ENCODE data around the gene KIF24. TPM values are rescaled to one million over a fixed set of nuclear protein-coding genes. Genes with fewer than 3 reads are reported as not detected.
A peak's percentile ranks its signal among the peaks of the same experiment; 100 is the strongest.
"Not testable (repeated sequence)": the region's sequence is repeated elsewhere in the genome, so short reads cannot be mapped to it uniquely, and the experiment has no call there.

The KIF24 gene
- total RNA-seq, 5 donors from 2014 or later (not counting 1 experiment from before 2014, with no cell fraction given) = 0.15 to 0.41 (median 0.23) TPM

GRCh38 chr9:34365282-34365681, 36.2 kb upstream of the KIF24 start:
- DNase-seq = no peak
- H3K9me3 Mint-ChIP-seq = peaks cover 0 to 3% (median 0%) of the 10 kb centered on the region in 3 donors
- no peak overlapping the region for H3K27ac ChIP-seq (ENCODE audit: low read length)
- peaks cover 22% of the 10 kb centered on the region for H3K36me3 Mint-ChIP-seq
- POLR2A ChIA-PET = no interaction called here
- peaks cover 13 to 18% (median 14%) of the 10 kb centered on the region in 3 donors for H3K4me1 Mint-ChIP-seq
- no peak overlapping the region for H3K4me3 Mint-ChIP-seq
- no peak overlapping the region for H3K27ac Mint-ChIP-seq
- H3K9me3 ChIP-seq = no peaks in the 10 kb centered on the region
- H3K27me3 Mint-ChIP-seq = no peaks in the 10 kb centered on the region
- WGBS (ENCODE audit: insufficient coverage) = no CpG with 5 or more reads among the region's 2 CpGs
- CTCF ChIA-PET = interaction anchor here in 1 of 2 donors (0.6 kb wide), 1 partner anchor 1689 kb away, joined by 5 read pairs; no protein-coding TSS in a partner anchor
- no peaks in the 10 kb centered on the region for H3K36me3 ChIP-seq (ENCODE audit: control insufficient read depth in 2 of 2, extremely low read depth in 1 of 2, insufficient read depth in 1 of 2, low read length in 1 of 2)
- H3K27me3 ChIP-seq (replicated peaks in 1 of 2; ENCODE audit: control insufficient read depth in 2 of 2, extremely low read depth in 1 of 2, insufficient read depth in 2 of 2, low read length in 1 of 2) = no peaks in the 10 kb centered on the region
- no peak overlapping the region for H3K4me3 ChIP-seq (ENCODE audit: control insufficient read depth in 1 of 2, extremely low read depth in 1 of 2, low read length in 1 of 2)
- no peak for ATAC-seq (replicated peaks in 1 of 4)
- peaks cover 11 to 16% of the 10 kb centered on the region in 2 experiments for H3K4me1 ChIP-seq (ENCODE audit: control insufficient read depth in 1 of 2, extremely low read depth in 1 of 2, insufficient read depth in 2 of 2, low read length in 2 of 2)

GRCh38 chr9:34363619-34364351, 34.7 kb upstream of the KIF24 start:
- H3K36me3 Mint-ChIP-seq = peaks cover 23% of the 10 kb centered on the region
- peaks cover 13 to 18% (median 14%) of the 10 kb centered on the region in 3 donors for H3K4me1 Mint-ChIP-seq
- peak overlapping the region in 2 of 3 donors; percentile 9 to 62 for H3K4me3 Mint-ChIP-seq
- ATAC-seq (replicated peaks in 1 of 4) (peak; percentile 58 to 89 (median 74)), DNase-seq (peak in 4 of 35 experiments; percentile 4 to 31 (median 8))
- peaks cover 11 to 16% of the 10 kb centered on the region in 2 experiments for H3K4me1 ChIP-seq (ENCODE audit: control insufficient read depth in 1 of 2, extremely low read depth in 1 of 2, insufficient read depth in 2 of 2, low read length in 2 of 2)
- H3K27me3 ChIP-seq (replicated peaks in 1 of 2; ENCODE audit: control insufficient read depth in 2 of 2, extremely low read depth in 1 of 2, insufficient read depth in 2 of 2, low read length in 1 of 2) = no peaks in the 10 kb centered on the region
- no peaks in the 10 kb centered on the region for H3K27me3 Mint-ChIP-seq
- no peaks in the 10 kb centered on the region for H3K36me3 ChIP-seq (ENCODE audit: control insufficient read depth in 2 of 2, extremely low read depth in 1 of 2, insufficient read depth in 1 of 2, low read length in 1 of 2)
- ChIA-PET CTCF (interaction anchor here in 1 of 2 donors (1.2 kb wide), 1 partner anchor 10 kb away, joined by 5 read pairs; no protein-coding TSS in a partner anchor), POLR2A (no interaction called here)
- H3K4me3 ChIP-seq (ENCODE audit: control insufficient read depth in 1 of 2, extremely low read depth in 1 of 2, low read length in 1 of 2) = no peak overlapping the region
- peaks cover 0 to 3% (median 0%) of the 10 kb centered on the region in 3 donors for H3K9me3 Mint-ChIP-seq
- no peak overlapping the region for H3K27ac ChIP-seq (ENCODE audit: low read length)
- H3K27ac Mint-ChIP-seq = peak overlapping the region; percentile 42 to 80
- WGBS (ENCODE audit: insufficient coverage) = 0% methylated on average over 2 of the region's 13 CpGs
- H3K9me3 ChIP-seq = no peaks in the 10 kb centered on the region

- H3K4me3 Mint-ChIP-seq = no peak overlapping the region
- DNase-seq (no peak), ATAC-seq (replicated peaks in 1 of 4) (no peak)
- H3K9me3 Mint-ChIP-seq = peaks cover 0 to 5% (median 0%) of the 10 kb centered on the region in 3 donors
- ChIA-PET POLR2A (no interaction called here), CTCF (no interaction called here)
- H3K4me3 ChIP-seq (ENCODE audit: control insufficient read depth in 1 of 2, extremely low read depth in 1 of 2, low read length in 1 of 2) = no peak overlapping the region
- H3K4me1 ChIP-seq (ENCODE audit: control insufficient read depth in 1 of 2, extremely low read depth in 1 of 2, insufficient read depth in 2 of 2, low read length in 2 of 2) = peaks cover 11 to 16% of the 10 kb centered on the region in 2 experiments
- H3K36me3 ChIP-seq (ENCODE audit: control insufficient read depth in 2 of 2, extremely low read depth in 1 of 2, insufficient read depth in 1 of 2, low read length in 1 of 2) = no peaks in the 10 kb centered on the region
- H3K27ac ChIP-seq (ENCODE audit: low read length) = no peak overlapping the region
- WGBS (ENCODE audit: insufficient coverage) = 86% methylated on average over 2 of the region's 4 CpGs
- H3K27me3 ChIP-seq (replicated peaks in 1 of 2; ENCODE audit: control insufficient read depth in 2 of 2, extremely low read depth in 1 of 2, insufficient read depth in 2 of 2, low read length in 1 of 2) = no peaks in the 10 kb centered on the region
- H3K27ac Mint-ChIP-seq = no peak overlapping the region
- H3K4me1 Mint-ChIP-seq = peaks cover 13 to 18% (median 14%) of the 10 kb centered on the region in 3 donors
- H3K27me3 Mint-ChIP-seq = no peaks in the 10 kb centered on the region
- no peaks in the 10 kb centered on the region for H3K9me3 ChIP-seq
- H3K36me3 Mint-ChIP-seq = peaks cover 23% of the 10 kb centered on the region
Observed at GRCh38 chr9:34362614-34363214, 33.6 kb upstream of the KIF24 start.

DNA sequence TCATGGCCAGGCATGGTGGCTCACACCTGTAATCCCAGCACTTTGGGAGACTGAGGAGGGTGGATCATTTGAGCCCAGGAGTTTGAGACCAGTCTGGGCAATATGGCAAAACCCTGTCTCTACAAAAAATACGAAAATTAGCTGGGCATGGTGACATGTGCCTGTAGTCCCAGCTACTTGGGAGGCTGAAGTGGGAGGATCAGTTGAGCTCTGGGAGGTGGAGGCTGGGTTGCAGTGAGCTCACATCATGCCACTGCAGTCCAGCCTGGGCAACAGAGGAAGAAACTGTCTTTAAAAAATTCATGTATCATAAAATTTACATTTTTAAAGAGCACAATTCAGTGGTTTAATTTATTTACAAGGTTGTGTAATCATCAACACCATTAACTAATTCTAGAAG, 23.9 kb upstream of the KIF24 start:
- not testable (repeated sequence) for ATAC-seq (replicated peaks in 1 of 4); H3K27ac Mint-ChIP-seq; H3K27me3 Mint-ChIP-seq

GRCh38 chr9:34352122-34352652, 23.1 kb upstream of the KIF24 start:
- H3K4me1 ChIP-seq (ENCODE audit: control insufficient read depth in 1 of 2, extremely low read depth in 1 of 2, insufficient read depth in 2 of 2, low read length in 2 of 2); H3K27me3 Mint-ChIP-seq; H3K27me3 ChIP-seq (replicated peaks in 1 of 2; ENCODE audit: control insufficient read depth in 2 of 2, extremely low read depth in 1 of 2, insufficient read depth in 2 of 2, low read length in 1 of 2); H3K27ac ChIP-seq (ENCODE audit: low read length); H3K4me3 Mint-ChIP-seq; H3K4me1 Mint-ChIP-seq; H3K27ac Mint-ChIP-seq; ATAC-seq (replicated peaks in 1 of 4); H3K9me3 ChIP-seq; H3K4me3 ChIP-seq (ENCODE audit: control insufficient read depth in 1 of 2, extremely low read depth in 1 of 2, low read length in 1 of 2); H3K36me3 ChIP-seq (ENCODE audit: control insufficient read depth in 2 of 2, extremely low read depth in 1 of 2, insufficient read depth in 1 of 2, low read length in 1 of 2); DNase-seq; POLR2A ChIA-PET: not testable (repeated sequence)
- peaks cover 0 to 14% (median 12%) of the 10 kb centered on the region in 3 donors for H3K9me3 Mint-ChIP-seq
- WGBS (ENCODE audit: insufficient coverage) = 100% methylated on average over 1 of the region's 7 CpGs
- CTCF ChIA-PET = interaction anchor here (0.7 kb wide), 2 partner anchors 17 to 266 kb away, joined by 3 to 4 read pairs; no protein-coding TSS in a partner anchor
- H3K36me3 Mint-ChIP-seq = peaks cover 29% of the 10 kb centered on the region

More for the DNA sequence above, 23.9 kb upstream of the KIF24 start:
- POLR2A ChIA-PET = interaction anchor here in 1 of 2 donors (0.7 kb wide), 1 partner anchor 12 kb away, joined by 4 read pairs; no protein-coding TSS in a partner anchor
- not testable (repeated sequence) for H3K4me3 ChIP-seq (ENCODE audit: control insufficient read depth in 1 of 2, extremely low read depth in 1 of 2, low read length in 1 of 2); H3K27ac ChIP-seq (ENCODE audit: low read length); DNase-seq; H3K4me3 Mint-ChIP-seq; H3K36me3 ChIP-seq (ENCODE audit: control insufficient read depth in 2 of 2, extremely low read depth in 1 of 2, insufficient read depth in 1 of 2, low read length in 1 of 2); H3K4me1 Mint-ChIP-seq; H3K27me3 ChIP-seq (replicated peaks in 1 of 2; ENCODE audit: control insufficient read depth in 2 of 2, extremely low read depth in 1 of 2, insufficient read depth in 2 of 2, low read length in 1 of 2); H3K9me3 ChIP-seq; H3K4me1 ChIP-seq (ENCODE audit: control insufficient read depth in 1 of 2, extremely low read depth in 1 of 2, insufficient read depth in 2 of 2, low read length in 2 of 2)
- CTCF ChIA-PET = interaction anchor here in 1 of 2 donors (0.7 kb wide), 1 partner anchor 265 kb away, joined by 4 read pairs; no protein-coding TSS in a partner anchor
- Mint-ChIP-seq H3K9me3 (peaks cover 0 to 22% (median 12%) of the 10 kb centered on the region in 3 donors), H3K36me3 (peaks cover 33% of the 10 kb centered on the region)
- WGBS (ENCODE audit: insufficient coverage) = no CpG with 5 or more reads among the region's 1 CpG

DNA sequence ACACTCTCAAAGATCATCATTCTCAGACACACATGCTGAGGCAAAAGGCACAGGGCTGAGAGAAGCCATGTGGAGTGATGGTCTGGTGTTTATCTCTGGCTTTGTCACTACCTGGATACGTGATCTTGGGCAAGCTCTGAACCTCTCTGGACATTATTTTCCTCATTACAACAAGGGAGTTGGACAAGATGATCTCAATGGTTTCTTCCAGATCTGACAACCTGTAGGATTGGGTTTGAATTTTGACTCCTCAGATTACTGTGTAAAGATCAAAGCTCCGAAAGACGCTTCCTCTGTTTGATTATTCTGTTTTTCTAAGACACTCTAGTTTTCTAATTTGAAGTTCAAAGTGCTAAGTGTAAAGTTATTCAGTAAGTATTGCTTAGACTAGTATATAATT, 20.3 kb upstream of the KIF24 start:
- WGBS (ENCODE audit: insufficient coverage) = no CpG with 5 or more reads among the region's 3 CpGs

More for the DNA sequence above, 20.3 kb upstream of the KIF24 start:
- peaks cover 0 to 5% of the 10 kb centered on the region in 2 donors for H3K36me3 ChIP-seq (ENCODE audit: control insufficient read depth in 2 of 2, extremely low read depth in 1 of 2, insufficient read depth in 1 of 2, low read length in 1 of 2)
- Mint-ChIP-seq H3K4me3 (no peak overlapping the region), H3K27ac (no peak overlapping the region), H3K9me3 (no peaks in the 10 kb centered on the region), H3K27me3 (no peaks in the 10 kb centered on the region), H3K36me3 (peaks cover 18% of the 10 kb centered on the region), H3K4me1 (no peaks in the 10 kb centered on the region)
- ATAC-seq (replicated peaks in 1 of 4) (no peak), DNase-seq (no peak)
- POLR2A ChIA-PET = no interaction called here
- H3K9me3 ChIP-seq = no peaks in the 10 kb centered on the region
- no peak overlapping the region for H3K4me3 ChIP-seq (ENCODE audit: control insufficient read depth in 1 of 2, extremely low read depth in 1 of 2, low read length in 1 of 2)
- H3K27me3 ChIP-seq (replicated peaks in 1 of 2; ENCODE audit: control insufficient read depth in 2 of 2, extremely low read depth in 1 of 2, insufficient read depth in 2 of 2, low read length in 1 of 2) = no peaks in the 10 kb centered on the region
- no peak overlapping the region for H3K27ac ChIP-seq (ENCODE audit: low read length)
- CTCF ChIA-PET = interaction anchor here in 1 of 2 donors (0.6 kb wide), 1 partner anchor 262 kb away, joined by 3 read pairs; no protein-coding TSS in a partner anchor
- H3K4me1 ChIP-seq (ENCODE audit: control insufficient read depth in 1 of 2, extremely low read depth in 1 of 2, insufficient read depth in 2 of 2, low read length in 2 of 2) = no peaks in the 10 kb centered on the region

Measured in T-cell (primary cell).